ENCODE data around the gene ELP2.
A peak's percentile ranks its signal among the peaks of the same experiment; 100 is the strongest.
"Not testable (repeated sequence)": the region's sequence is repeated elsewhere in the genome, so short reads cannot be mapped to it uniquely, and the experiment has no call there.

ELP2 gene

DNA sequence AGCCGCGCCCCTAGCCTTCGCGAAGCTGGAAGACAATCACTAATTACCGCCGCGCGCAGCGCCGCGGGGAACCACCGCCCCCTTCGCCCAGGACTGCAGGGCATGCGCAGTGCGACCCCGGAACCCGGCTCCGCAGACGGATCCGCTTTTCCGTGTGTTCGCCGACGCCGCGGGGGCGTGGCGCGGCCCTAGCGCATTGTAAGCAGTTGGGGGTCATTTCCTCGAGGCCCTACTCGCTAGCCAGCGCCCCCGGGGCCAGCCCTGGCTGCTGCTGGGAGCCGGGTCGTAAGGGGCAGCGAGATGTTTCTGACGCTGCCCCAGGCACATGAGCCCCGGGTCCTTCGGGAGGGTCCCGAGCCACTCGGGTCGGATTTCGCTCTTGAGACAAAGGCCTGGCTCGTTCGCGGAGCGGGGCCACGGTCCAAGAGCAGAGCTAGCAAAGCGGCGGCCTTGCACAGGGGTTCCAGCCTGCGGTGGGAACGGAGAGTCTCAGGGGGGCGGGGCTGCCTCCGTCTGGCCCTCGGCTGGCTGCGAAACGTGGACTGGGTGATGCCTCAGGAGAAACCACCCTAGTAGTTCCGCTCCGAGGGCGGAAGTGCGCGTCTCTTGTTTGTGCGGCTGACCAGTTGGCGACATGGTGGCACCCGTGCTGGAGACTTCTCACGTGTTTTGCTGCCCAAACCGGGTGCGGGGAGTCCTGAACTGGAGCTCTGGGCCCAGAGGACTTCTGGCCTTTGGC is at the start of gene ELP2, which contains the start of gene SLC39A6:
Gene ELP2 (plus strand): TSS at position 600 of the 739 bp plus-strand sequence. CDS start 35 bp downstream, at position 635.
Gene SLC39A6 (minus strand): TSS at position 41 of the 739 bp plus-strand sequence. CDS start 2,333 bp downstream, outside the sequence.
- peak; percentile 92 to 93 for DNase-seq

GRCh38 chr18:36081118-36081517 is 48.6 kb upstream of the ELP2 start:
- DNase-seq = not testable (repeated sequence)

DNA sequence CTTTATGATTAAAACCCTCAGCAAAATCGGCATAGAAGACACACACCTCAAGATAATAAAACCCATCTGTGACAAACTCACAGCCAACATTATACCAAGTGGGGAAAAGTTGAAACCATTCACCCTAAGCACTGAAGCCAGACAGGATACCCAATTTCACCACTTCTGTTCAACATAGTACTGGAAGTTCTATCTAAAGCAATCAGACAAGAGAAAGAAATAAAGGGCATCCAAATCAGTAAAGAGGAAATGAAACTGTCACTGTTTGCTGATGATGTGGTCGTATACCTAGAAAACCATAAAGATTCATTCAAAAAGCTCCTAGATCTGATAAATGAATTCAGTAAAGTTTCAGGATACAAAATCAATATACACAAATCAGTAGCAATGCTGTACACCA is 46.0 kb upstream of the ELP2 start:
- no peak for DNase-seq

DNA sequence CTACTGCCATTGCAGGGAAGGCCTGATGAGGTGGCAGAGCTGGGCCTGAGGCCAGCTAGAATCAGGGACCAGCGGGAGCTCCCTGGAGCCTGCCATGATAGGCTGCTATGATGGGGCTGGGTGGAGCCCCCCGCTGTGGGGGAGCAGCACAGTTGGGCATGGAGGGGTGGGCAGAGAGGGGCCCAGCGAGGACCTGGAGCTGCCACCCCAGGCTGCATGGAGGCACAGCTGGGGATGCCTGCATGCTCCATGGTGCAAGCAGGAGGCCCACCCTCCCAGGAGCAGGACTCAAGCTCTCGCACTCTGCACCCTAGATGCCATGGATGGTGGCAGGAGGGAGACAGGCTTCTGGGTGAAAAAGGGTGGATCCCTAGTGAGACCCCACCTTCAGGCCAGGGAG is 44.5 kb upstream of the ELP2 start:
- no peak for DNase-seq

- no peak for DNase-seq
Measured at GRCh38 chr18:36086186-36086585, 43.5 kb upstream of the ELP2 start.

- no peak for DNase-seq
Measured at GRCh38 chr18:36088256-36088655, 41.4 kb upstream of the ELP2 start.

GRCh38 chr18:36089001-36089400 is 40.7 kb upstream of the ELP2 start:
- DNase-seq = no peak

GRCh38 chr18:36092116-36092515 is 37.6 kb upstream of the ELP2 start:
- DNase-seq = not testable (repeated sequence)

- no peak for DNase-seq
Measured at GRCh38 chr18:36094431-36094830, 35.3 kb upstream of the ELP2 start.

GRCh38 chr18:36095936-36096519 is 33.7 kb upstream of the ELP2 start:
- DNase-seq = peak in 1 of 2 donors; percentile 55

DNA sequence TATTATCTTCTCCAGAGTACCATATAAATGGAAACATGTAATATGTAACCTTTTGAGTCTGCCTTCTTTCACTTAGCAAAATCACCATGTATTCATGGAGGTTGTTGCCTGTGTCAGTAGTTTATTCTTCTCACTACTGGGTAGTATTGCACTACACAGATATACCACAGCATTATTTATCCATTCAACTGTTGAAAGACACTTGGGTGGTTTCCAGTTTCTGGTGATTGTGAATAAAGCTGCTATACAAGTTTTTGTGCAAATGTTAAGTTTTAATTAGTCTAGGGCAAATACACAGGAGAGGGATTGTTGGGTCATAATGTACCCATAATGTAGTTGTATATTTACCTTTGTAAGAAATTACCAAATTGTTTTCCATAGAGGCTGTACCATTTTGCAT is 32.7 kb upstream of the ELP2 start:
- DNase-seq = no peak

GRCh38 chr18:36099311-36099710 is 30.4 kb upstream of the ELP2 start:
- no peak for DNase-seq

- no peak for DNase-seq
Measured at GRCh38 chr18:36101943-36102342, 27.8 kb upstream of the ELP2 start.

- no peak for DNase-seq
Measured at GRCh38 chr18:36104749-36105148, 24.9 kb upstream of the ELP2 start.

DNA sequence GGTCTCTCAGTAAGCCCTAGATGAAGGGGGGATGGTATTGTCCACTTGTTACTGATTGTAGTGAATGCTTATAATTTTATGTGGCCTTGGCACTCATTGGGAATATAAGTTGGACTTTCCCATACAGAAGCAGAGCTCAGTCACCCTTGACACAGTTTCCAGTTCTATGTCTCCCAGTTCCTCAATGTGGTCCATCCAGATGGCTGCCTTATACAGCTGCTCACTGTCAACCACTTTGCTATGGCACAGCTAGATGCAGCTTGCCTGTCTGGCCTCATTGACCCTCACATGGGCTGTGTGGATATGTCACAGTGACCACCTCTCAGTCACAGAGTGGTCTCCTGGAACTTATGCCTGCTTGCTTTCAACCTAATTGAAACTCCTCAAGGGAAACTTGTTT is 22.2 kb upstream of the ELP2 start:
- DNase-seq = no peak

DNA sequence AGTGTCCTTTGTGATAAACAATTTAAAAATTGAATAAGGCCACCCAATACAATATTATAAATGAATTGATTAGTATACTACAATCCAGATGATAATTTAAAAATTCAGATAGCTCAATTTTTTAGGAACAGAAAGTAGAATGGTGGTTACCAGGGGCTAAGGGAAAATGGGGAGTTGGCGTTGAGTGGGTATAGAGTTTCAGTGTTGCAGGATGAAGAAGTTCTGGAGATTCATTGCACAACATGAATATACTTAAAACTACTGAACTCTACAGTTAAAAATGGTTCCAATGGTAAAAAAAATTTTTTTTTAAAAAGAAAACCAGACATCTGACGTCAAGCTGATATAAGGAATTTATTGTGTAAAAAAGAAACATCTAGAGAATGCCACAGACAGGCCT is 21.5 kb upstream of the ELP2 start:
- DNase-seq = no peak

GRCh38 chr18:36108601-36109000 is 21.1 kb upstream of the ELP2 start:
- DNase-seq = no peak

GRCh38 chr18:36109737-36110136 is 20.0 kb upstream of the ELP2 start:
- no peak for DNase-seq

DNA sequence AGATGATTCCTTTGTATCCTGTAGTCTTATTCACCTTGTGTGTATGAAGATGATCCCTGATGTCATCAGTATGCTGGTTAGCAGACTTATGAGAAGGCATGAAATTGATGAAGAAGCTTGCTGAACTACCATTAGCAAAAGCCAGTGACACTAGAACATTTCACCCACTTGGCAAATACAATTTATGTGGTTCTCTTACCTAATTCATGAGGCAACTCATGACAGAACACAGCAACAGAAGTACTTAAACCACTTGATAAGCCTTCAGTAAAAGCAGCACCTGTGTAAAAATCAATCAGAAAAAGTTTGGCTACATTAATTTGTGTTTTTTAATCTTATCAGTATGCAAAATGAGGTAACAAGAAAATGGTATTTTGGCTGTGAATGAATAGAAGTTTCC is 17.4 kb upstream of the ELP2 start:
- DNase-seq = no peak

- DNase-seq = no peak
Measured at GRCh38 chr18:36114251-36114650, 15.4 kb upstream of the ELP2 start.

- DNase-seq = no peak
Measured at GRCh38 chr18:36114738-36115137, 15.0 kb upstream of the ELP2 start.

DNA sequence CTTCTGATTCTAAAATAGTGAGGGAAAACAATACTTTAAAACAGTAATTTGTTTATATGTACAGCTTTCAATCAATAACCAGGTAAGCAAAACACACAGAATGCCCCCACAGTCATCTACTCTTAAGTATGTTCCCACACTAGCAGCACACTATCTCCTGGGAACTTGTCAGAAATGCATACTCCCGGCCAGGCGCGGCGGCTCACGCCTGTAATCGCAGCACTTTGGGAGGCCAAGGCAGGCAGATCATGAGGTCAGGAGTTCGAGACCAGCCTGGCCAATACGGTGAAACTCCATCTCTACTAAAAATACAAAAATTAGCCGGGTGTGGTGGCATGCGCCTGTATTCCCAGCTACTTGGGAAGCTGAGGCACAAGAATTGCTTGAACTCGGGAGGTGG is 12.9 kb upstream of the ELP2 start:
- not testable (repeated sequence) for DNase-seq

- DNase-seq = no peak
Measured at GRCh38 chr18:36120297-36120696, 9.4 kb upstream of the ELP2 start.

DNA sequence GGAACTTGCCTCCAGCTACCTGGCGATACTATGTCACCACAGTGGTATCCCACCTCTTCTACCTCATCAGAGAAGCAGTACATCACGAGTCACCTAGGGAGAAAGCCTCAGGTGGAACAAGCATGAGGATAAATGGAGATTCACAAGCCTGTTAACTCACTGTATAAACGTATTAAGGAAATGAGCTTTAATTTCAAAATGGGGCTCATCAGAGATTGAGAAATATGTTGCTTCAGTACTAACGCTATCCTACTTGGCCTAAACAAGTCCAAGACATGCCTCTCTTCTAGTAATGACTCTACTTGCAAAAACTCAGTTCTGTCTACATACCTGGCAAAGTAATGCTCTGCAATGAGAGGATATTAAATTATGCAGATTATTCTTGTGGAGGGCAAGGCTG is 4.9 kb upstream of the ELP2 start:
- no peak for DNase-seq

DNA sequence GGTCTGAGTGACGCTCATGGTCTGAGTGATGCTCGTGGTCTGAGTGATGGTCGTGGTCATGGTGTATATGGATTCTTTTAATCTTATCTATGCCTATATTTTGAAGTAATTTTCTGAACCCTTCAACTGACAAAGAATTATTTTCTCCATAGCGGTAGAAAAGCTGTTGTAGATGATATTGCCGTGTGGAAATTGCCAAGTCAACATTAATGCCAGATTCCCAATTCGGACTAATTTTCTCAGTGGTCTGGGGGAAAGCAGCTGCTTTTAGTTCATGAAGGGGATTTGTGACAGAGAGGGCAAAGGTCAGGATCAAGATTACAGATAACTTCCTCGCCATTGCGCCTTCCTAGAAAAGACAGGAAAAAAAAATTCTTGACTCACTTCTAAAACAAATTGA is 3.0 kb upstream of the ELP2 start:
- DNase-seq = no peak

All from hippocampal formation (tissue), 2 donors.